ENCODE data around the gene AP2B1. TPM values are rescaled to one million over a fixed set of nuclear protein-coding genes. Genes with fewer than 3 reads are reported as not detected.
A peak's percentile ranks its signal among the peaks of the same experiment; 100 is the strongest.

Gene AP2B1
- total RNA-seq, 1 donor from 2014 or later: 187 TPM

GRCh38 chr17:35710950-35711349 is 123.8 kb downstream of the AP2B1 start:
- H3K9me3 Mint-ChIP-seq (ENCODE audit: low read depth): no peaks in the 10 kb centered on the region
- no peak overlapping the region for H3K4me3 Mint-ChIP-seq (ENCODE audit: unreplicated experiment)
- peaks cover 28% of the 10 kb centered on the region for H3K4me1 Mint-ChIP-seq (ENCODE audit: low read depth)
- TF ChIP-seq CTCF (IDR thresholded peaks at IDR 0.05): no peak
- peak overlapping the region; percentile 64 for H3K27ac Mint-ChIP-seq (ENCODE audit: unreplicated experiment)
- H3K36me3 Mint-ChIP-seq (ENCODE audit: low read depth): peaks cover 8% of the 10 kb centered on the region
- H3K27me3 Mint-ChIP-seq (ENCODE audit: low read depth): no peaks in the 10 kb centered on the region
- DNase-seq (ENCODE audit: low spot score): no peak

GRCh38 chr17:35713069-35713728 is 126.1 kb downstream of the AP2B1 start:
- no peaks in the 10 kb centered on the region for H3K27me3 Mint-ChIP-seq (ENCODE audit: low read depth)
- H3K36me3 Mint-ChIP-seq (ENCODE audit: low read depth): peaks cover 8% of the 10 kb centered on the region
- H3K9me3 Mint-ChIP-seq (ENCODE audit: low read depth): no peaks in the 10 kb centered on the region
- H3K4me3 Mint-ChIP-seq (ENCODE audit: unreplicated experiment): no peak overlapping the region
- TF ChIP-seq CTCF (IDR thresholded peaks at IDR 0.05): no peak
- no peak overlapping the region for H3K27ac Mint-ChIP-seq (ENCODE audit: unreplicated experiment)
- no peak for DNase-seq (ENCODE audit: low spot score)
- H3K4me1 Mint-ChIP-seq (ENCODE audit: low read depth): peaks cover 41% of the 10 kb centered on the region

- no peak overlapping the region for H3K4me3 Mint-ChIP-seq (ENCODE audit: unreplicated experiment)
- DNase-seq (ENCODE audit: low spot score): no peak
- no peak overlapping the region for H3K27ac Mint-ChIP-seq (ENCODE audit: unreplicated experiment)
- H3K27me3 Mint-ChIP-seq (ENCODE audit: low read depth): no peaks in the 10 kb centered on the region
- H3K9me3 Mint-ChIP-seq (ENCODE audit: low read depth): no peaks in the 10 kb centered on the region
- peaks cover 35% of the 10 kb centered on the region for H3K4me1 Mint-ChIP-seq (ENCODE audit: low read depth)
- TF ChIP-seq CTCF (IDR thresholded peaks at IDR 0.05): no peak
- peaks cover 12% of the 10 kb centered on the region for H3K36me3 Mint-ChIP-seq (ENCODE audit: low read depth)
These were observed 127.9 kb downstream of the AP2B1 start for GRCh38 chr17:35714988-35715387.

GRCh38 chr17:35715416-35715815 is 128.3 kb downstream of the AP2B1 start:
- no peak for TF ChIP-seq CTCF (IDR thresholded peaks at IDR 0.05)
- H3K4me1 Mint-ChIP-seq (ENCODE audit: low read depth): peaks cover 30% of the 10 kb centered on the region
- H3K27ac Mint-ChIP-seq (ENCODE audit: unreplicated experiment): no peak overlapping the region
- H3K9me3 Mint-ChIP-seq (ENCODE audit: low read depth): no peaks in the 10 kb centered on the region
- no peaks in the 10 kb centered on the region for H3K27me3 Mint-ChIP-seq (ENCODE audit: low read depth)
- no peak overlapping the region for H3K4me3 Mint-ChIP-seq (ENCODE audit: unreplicated experiment)
- peaks cover 14% of the 10 kb centered on the region for H3K36me3 Mint-ChIP-seq (ENCODE audit: low read depth)
- no peak for DNase-seq (ENCODE audit: low spot score)

GRCh38 chr17:35716173-35716572 is 129.1 kb downstream of the AP2B1 start:
- no peaks in the 10 kb centered on the region for H3K9me3 Mint-ChIP-seq (ENCODE audit: low read depth)
- H3K36me3 Mint-ChIP-seq (ENCODE audit: low read depth): peaks cover 14% of the 10 kb centered on the region
- H3K4me3 Mint-ChIP-seq (ENCODE audit: unreplicated experiment): no peak overlapping the region
- TF ChIP-seq CTCF (IDR thresholded peaks at IDR 0.05): no peak
- peaks cover 27% of the 10 kb centered on the region for H3K4me1 Mint-ChIP-seq (ENCODE audit: low read depth)
- H3K27me3 Mint-ChIP-seq (ENCODE audit: low read depth): no peaks in the 10 kb centered on the region
- no peak for DNase-seq (ENCODE audit: low spot score)
- no peak overlapping the region for H3K27ac Mint-ChIP-seq (ENCODE audit: unreplicated experiment)
